ENCODE measurements around the gene B4GALNT3.

B4GALNT3 gene

DNA sequence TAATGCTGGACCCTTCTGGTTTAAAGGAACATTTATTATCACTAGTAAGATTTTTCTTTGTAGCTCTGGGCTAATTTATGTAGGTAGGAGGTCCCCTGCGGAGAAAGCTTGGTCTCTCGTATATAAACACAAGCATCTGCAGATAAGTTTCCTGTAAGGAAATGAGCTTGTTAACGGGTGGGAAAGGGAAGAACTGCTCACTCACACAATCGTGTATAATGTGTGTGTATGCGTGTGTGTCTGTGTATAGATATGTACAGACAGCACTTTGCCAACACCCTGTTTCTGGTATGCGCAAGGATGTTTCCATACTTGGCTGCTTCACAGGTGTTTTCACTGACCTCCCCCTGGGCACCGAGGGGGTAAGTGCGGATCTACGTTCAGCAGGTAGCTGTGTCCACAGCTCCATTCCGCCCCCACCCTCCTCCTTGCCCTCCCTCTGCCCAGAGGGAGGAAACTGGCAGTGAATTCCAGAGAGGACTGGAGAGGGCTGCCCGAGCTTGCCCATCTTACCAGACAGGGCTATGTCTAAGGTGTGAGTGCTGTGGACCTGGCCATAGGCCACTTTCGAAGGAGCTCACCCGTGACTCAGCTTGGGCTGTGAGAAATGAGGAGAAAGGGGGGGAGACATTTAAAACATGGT is 138.3 kb downstream of the B4GALNT3 start:
- TF ChIP-seq, protein P1, sequence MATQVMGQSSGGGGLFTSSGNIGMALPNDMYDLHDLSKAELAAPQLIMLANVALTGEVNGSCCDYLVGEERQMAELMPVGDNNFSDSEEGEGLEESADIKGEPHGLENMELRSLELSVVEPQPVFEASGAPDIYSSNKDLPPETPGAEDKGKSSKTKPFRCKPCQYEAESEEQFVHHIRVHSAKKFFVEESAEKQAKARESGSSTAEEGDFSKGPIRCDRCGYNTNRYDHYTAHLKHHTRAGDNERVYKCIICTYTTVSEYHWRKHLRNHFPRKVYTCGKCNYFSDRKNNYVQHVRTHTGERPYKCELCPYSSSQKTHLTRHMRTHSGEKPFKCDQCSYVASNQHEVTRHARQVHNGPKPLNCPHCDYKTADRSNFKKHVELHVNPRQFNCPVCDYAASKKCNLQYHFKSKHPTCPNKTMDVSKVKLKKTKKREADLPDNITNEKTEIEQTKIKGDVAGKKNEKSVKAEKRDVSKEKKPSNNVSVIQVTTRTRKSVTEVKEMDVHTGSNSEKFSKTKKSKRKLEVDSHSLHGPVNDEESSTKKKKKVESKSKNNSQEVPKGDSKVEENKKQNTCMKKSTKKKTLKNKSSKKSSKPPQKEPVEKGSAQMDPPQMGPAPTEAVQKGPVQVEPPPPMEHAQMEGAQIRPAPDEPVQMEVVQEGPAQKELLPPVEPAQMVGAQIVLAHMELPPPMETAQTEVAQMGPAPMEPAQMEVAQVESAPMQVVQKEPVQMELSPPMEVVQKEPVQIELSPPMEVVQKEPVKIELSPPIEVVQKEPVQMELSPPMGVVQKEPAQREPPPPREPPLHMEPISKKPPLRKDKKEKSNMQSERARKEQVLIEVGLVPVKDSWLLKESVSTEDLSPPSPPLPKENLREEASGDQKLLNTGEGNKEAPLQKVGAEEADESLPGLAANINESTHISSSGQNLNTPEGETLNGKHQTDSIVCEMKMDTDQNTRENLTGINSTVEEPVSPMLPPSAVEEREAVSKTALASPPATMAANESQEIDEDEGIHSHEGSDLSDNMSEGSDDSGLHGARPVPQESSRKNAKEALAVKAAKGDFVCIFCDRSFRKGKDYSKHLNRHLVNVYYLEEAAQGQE (IDR thresholded peaks at IDR 0.05; ENCODE audit: insufficient replicate concordance, low read depth) = no peak
- TF ChIP-seq SPI1 (IDR thresholded peaks at IDR 0.05; ENCODE audit: borderline replicate concordance, low read depth) (no peak), GABPA (IDR thresholded peaks at IDR 0.05; ENCODE audit: low read depth) (no peak), POLR2AphosphoS5 (IDR thresholded peaks at IDR 0.05; ENCODE audit: low read depth) (no peak)
- TF ChIP-seq, protein P2, sequence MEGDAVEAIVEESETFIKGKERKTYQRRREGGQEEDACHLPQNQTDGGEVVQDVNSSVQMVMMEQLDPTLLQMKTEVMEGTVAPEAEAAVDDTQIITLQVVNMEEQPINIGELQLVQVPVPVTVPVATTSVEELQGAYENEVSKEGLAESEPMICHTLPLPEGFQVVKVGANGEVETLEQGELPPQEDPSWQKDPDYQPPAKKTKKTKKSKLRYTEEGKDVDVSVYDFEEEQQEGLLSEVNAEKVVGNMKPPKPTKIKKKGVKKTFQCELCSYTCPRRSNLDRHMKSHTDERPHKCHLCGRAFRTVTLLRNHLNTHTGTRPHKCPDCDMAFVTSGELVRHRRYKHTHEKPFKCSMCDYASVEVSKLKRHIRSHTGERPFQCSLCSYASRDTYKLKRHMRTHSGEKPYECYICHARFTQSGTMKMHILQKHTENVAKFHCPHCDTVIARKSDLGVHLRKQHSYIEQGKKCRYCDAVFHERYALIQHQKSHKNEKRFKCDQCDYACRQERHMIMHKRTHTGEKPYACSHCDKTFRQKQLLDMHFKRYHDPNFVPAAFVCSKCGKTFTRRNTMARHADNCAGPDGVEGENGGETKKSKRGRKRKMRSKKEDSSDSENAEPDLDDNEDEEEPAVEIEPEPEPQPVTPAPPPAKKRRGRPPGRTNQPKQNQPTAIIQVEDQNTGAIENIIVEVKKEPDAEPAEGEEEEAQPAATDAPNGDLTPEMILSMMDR (IDR thresholded peaks at IDR 0.05; ENCODE audit: insufficient read depth, low read length) = no peak
- no peak overlapping the region for H3K27ac ChIP-seq (replicated peaks)
- H3K27me3 ChIP-seq (ENCODE audit: insufficient read depth, poor library complexity, severe bottlenecking) = no peaks in the 10 kb centered on the region
- H3K4me3 ChIP-seq (replicated peaks; ENCODE audit: insufficient read depth, low read length) = no peak overlapping the region
- DNase-seq (ENCODE audit: low read depth in 1 of 2, low spot score in 1 of 2) = no peak

DNA sequence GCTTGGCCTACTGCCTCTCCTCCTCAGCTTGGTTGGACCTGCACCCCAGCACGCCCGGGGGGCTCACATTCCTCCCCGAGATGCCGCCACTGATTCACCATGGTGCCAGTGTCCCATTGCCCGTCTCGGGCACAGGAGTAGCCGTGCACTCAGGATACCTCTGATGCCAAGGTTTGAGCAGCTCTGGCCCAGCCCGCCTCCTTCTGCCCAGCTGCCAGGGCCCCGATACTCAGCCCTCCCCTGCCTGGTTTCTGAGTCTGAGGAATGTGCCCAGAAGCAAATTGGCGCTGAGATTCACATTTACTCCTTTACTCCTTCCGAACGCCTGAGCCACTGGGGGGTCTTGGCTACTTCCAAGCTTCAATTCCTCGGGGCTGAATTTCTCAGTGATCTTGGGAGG is 140.0 kb downstream of the B4GALNT3 start:
- H3K27ac ChIP-seq (replicated peaks) = no peak overlapping the region
- no peak for DNase-seq (ENCODE audit: low read depth in 1 of 2, low spot score in 1 of 2)
- H3K27me3 ChIP-seq (ENCODE audit: insufficient read depth, poor library complexity, severe bottlenecking) = no peaks in the 10 kb centered on the region
- H3K4me3 ChIP-seq (replicated peaks; ENCODE audit: insufficient read depth, low read length) = no peak overlapping the region
- TF ChIP-seq, protein P1 (IDR thresholded peaks at IDR 0.05; ENCODE audit: insufficient replicate concordance, low read depth) = no peak
- TF ChIP-seq SPI1 (IDR thresholded peaks at IDR 0.05; ENCODE audit: borderline replicate concordance, low read depth) (no peak), POLR2AphosphoS5 (IDR thresholded peaks at IDR 0.05; ENCODE audit: low read depth) (no peak), GABPA (IDR thresholded peaks at IDR 0.05; ENCODE audit: low read depth) (no peak)
- TF ChIP-seq, protein P2 (IDR thresholded peaks at IDR 0.05; ENCODE audit: insufficient read depth, low read length) = no peak

DNA sequence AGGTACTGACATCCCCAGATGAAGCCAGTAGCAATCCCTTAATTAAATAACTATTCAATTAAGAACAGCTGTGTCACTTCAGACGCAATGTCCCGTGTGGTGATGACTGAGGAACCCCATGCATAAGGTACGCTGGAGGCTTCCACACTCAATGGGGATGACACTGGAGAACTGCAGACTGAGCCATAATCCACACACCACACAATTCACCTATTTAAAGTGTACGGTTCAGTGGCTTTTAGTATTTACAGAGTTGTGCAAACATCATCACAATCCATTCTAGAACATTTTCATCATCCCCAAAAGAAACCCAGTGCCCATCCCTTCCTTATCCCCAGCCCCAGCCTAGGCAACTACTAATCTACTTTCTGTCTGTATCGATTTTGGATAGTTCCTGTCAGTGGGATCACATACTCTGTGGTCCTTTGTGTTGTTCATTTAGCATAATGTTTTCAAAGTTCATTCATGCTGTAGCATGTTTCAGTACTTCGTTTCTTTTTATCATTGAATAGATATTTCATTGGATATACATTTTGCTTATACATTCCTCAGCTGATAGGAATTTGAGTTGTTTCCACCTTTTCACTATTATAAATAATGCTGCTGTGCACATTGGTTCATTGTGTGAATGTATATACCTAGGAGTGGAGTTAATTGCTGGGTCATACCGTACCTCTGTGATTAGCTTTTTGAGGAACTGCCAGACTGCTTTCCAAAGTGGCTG is 142.4 kb downstream of the B4GALNT3 start:
- TF ChIP-seq GABPA (IDR thresholded peaks at IDR 0.05; ENCODE audit: low read depth) = no peak
- TF ChIP-seq, protein P1 (IDR thresholded peaks at IDR 0.05; ENCODE audit: insufficient replicate concordance, low read depth) = no peak
- no peak for TF ChIP-seq SPI1 (IDR thresholded peaks at IDR 0.05; ENCODE audit: borderline replicate concordance, low read depth)
- no peak for TF ChIP-seq POLR2AphosphoS5 (IDR thresholded peaks at IDR 0.05; ENCODE audit: low read depth)
- TF ChIP-seq, protein P2 (IDR thresholded peaks at IDR 0.05; ENCODE audit: insufficient read depth, low read length) = no peak
- Histone ChIP-seq H3K27ac (replicated peaks) (no peak overlapping the region), H3K27me3 (ENCODE audit: insufficient read depth, poor library complexity, severe bottlenecking) (no peaks in the 10 kb centered on the region), H3K4me3 (replicated peaks; ENCODE audit: insufficient read depth, low read length) (no peak overlapping the region)
- DNase-seq (ENCODE audit: low read depth in 1 of 2, low spot score in 1 of 2) = no peak
